OCI-M2 (cell line): ENCODE data around the gene SFTA2.

Source experiments
- DNase-seq: peaks from one replicate; lab custom pipeline; 2025; ENCODE audit not compliant: unreplicated experiment; lab: John Stamatoyannopoulos, UW

The SFTA2 gene

GRCh38 chr6:30891816-30892538 is 40.0 kb downstream of the SFTA2 start:
- no peak for DNase-seq

GRCh38 chr6:30891450-30891723 is 40.6 kb downstream of the SFTA2 start:
- DNase-seq, result no peak

- no peak for DNase-seq
These were observed 41.1 kb downstream of the SFTA2 start for GRCh38 chr6:30890646-30891449.

- DNase-seq, result no peak
These were observed 41.9 kb downstream of the SFTA2 start for GRCh38 chr6:30889921-30890645.

DNA sequence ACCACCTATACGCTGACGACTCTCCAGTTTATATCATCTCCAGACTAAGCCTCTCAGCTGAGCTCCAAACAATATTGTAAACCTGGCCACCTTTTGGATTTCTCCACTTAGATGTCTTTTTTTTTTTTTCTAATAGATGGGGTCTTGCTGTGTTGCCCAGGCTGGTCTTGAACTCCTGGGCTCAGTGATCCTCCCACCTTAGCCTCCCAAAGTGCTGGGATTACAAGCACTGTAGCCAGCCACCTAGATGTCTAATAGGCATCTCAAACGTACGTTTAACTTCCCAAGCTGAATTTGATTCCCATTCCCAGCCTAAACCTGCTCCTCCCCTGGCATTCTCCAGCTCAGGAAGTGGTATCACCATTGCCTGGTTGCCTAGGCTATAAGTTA is 42.5 kb downstream of the SFTA2 start:
- DNase-seq, result no peak

GRCh38 chr6:30888816-30889495 is 43.0 kb downstream of the SFTA2 start:
- no peak for DNase-seq

- DNase-seq, result no peak
These were observed 43.8 kb downstream of the SFTA2 start for GRCh38 chr6:30887901-30888815.

GRCh38 chr6:30886897-30887255 is 45.1 kb downstream of the SFTA2 start:
- DNase-seq, result no peak

GRCh38 chr6:30885999-30886896 is 45.7 kb downstream of the SFTA2 start:
- no peak for DNase-seq

- DNase-seq, result no peak
These were observed 46.4 kb downstream of the SFTA2 start for GRCh38 chr6:30885481-30885998.

- DNase-seq, result no peak
These were observed 47.2 kb downstream of the SFTA2 start for GRCh38 chr6:30884521-30885480.

DNA sequence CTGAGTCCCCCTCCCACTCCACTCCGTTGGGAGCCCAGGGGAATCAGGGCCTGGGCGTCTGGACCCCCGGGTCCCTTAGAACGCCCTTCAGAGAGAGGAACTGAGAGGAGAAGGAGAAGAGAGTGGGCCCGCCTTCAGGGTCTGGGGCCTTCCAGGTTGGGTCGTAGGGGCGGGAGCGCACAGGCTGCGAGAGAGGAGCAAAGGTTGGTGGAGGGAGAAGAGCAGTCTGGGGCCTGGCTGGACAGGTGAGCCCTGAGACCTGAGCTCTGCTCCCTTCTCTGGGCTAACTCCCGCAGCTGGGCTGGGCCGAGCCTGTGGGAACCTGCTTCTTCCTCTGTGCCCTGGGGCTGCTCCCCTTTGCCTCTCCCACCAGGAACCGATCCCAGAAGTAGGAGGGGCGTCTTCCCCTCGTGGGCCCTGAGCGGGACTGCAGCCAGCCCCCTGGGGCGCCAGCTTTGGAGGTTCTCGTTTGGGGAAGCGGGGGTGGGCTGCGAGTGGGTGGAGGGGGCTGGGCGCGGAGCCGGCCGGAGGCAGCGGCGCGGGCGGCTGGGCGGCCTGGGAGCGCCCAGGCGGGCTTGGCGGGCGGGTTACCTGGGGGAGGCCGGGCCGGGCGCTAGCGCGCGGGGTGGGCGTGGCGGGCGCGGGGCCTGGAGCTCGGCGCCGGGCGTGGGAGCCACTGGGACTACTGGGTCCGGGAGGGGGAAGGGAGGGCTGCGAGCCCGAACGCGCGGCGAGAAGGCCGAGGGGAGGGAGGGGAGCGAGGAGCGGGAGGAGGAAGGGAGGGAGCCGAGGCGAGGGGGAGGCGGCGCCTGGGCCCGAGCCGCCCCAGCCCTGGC is 48.1 kb downstream of the SFTA2 start, which contains the start of gene DDR1:
DDR1 (plus strand) TSS at position 835 of the 836 bp plus-strand sequence. CDS start 4,211 bp downstream, outside the sequence.
- DNase-seq, result no peak

DNA sequence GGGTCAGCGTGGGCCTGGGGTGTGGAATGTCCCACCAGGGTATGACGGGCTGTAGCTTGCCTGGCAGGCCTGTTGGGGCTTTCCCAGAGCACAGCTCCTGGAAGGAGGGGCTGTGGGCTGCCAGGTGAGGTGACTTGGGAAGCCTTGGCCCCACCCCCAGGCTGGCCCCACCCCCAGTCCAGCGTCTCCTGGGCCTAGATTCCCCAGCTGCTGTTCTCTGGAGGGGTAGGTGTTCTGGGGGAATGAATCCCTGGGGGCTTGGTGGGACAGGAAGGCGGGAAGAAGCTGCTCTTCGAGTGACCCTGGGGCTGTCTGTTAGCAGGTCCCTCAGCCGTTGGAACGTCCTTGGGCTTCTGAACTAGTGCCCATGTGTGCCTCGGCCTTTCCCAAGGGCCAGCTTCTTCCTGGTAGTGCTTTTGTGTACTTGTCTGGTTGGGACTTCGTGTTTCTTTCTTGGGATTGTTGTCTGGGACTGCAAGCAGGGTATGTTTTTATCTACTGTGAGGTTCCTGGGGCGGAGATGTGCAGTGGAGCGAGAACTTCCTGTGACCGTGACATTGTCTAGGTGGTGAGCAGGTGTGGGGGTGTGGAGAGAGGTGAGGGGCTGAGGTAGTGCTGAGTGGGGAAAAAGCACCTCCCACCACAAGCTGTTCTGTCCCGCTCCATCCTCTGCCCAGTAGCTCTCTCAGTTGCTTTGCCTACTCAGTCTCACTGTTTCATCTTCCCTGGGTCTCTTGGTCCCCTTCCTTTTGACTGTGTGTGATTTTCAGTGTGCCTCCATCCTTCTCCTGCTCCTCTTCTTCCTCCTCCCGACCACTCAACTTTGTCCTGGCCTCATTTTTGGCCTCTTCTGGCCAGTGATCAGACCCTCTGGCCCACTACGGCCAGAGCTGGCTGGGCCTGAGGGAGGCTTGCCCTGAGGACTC is 48.9 kb downstream of the SFTA2 start:
- DNase-seq, result no peak

- no peak for DNase-seq
These were observed 49.7 kb downstream of the SFTA2 start for GRCh38 chr6:30882204-30882758.

GRCh38 chr6:30881392-30882203 is 50.4 kb downstream of the SFTA2 start:
- no peak for DNase-seq
